Dedifferentiated amniotic fluid mesenchymal stem cell (primary cell): ENCODE results near the gene EHMT1.

Experiments
- DNase-seq: peaks from one replicate; pipeline ENCODE4 v3.0.0-alpha.2; 2016; ENCODE audit errors: extremely low spot score

EHMT1 gene

DNA sequence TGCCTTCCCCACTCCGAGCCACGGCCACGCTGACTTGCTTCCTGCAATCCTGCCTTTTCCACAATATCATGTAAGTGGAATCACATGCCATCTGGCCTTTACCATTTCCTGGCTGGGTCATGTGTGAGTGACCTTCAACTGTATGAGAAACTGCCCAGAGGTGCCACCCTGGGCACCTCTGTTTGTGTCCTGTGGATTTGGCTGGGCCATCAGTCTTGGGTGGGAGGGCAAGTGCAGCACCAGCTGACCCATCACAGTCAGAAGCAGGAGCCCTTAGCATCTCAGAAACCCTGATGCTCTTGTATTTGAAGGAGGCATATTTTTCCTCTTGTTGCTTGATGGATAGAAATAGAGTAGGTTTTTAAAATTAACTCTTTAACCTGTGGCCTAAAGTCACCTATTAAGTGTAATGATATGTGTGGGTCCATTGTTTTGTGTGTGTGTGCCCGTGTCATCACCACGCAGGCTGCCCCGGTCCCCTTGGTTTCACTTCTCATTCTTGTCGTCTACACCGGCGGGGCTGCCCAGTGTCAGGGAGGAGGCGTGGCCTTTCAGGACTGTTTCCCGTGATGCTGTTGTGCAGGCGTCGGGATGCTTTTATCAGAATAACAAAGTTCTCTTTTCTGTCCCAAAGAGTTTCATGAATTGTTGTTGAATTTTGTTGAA, 206.7 kb downstream of the EHMT1 start:
- no peak for DNase-seq

DNA sequence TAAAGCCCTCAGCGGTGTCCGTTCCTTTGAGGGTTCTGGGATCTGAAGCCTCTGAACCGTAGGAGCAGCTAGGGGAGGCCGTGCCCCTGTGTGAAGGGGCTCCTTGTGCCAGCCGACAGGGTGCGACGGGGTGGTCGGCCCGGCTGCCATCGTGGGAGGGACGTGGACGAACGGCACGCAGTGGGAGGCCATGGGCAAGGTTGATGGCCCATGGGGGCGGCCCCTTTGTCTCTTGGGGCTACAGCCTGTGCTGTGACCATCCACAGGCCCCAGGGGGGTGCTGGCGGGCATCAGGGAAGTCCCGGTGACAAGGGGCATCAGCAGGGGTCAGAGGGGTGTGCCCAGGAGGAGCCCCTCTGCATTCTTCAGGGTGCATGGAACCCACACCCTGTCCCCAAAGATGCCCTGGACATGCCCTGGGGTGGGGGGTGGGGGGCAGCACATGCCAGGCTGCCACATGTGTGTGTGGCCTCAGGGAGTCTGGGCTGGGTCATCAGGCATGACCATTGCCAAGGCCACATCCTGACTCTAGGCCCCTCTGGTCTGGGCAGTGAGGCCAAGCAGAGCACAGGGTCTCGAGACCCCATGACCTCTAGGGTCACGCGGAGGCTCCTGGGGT, 209.2 kb downstream of the EHMT1 start:
- no peak for DNase-seq

DNA sequence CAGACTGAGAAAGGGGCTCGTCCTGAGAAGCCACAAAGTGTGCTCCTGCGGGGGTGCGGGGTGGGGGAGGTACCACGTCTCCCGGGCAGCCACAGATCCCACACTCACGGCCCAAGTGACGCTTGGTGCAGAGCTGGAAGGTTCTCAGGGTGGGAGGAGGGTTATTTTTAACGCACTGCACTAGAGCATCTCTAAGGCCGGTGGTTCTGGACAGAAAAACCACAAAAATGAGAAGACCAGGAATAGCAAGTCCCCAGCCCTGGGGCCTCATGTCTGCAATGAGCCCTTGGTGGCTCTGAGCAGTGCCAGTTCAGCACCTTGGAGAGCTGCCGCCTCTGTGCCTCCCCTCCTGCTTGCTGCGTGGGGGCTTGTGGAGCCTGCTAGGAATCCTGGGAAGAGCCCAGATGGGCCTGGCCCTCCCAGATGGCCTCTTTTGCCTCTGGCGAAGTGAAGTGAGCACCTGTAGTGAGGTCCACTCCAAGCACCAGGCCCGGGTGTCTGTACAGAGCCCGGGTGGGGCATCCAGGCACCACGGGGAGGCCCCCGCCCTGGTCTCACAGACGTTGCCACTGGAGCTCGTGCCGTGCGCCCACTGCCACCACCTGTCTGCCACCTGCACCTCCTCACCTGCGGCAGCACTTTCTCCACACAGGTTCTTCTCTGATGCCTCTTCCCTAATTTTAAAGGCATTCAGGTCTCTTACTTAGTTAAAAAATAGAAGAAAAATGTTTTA, 209.9 kb downstream of the EHMT1 start:
- DNase-seq: no peak

DNA sequence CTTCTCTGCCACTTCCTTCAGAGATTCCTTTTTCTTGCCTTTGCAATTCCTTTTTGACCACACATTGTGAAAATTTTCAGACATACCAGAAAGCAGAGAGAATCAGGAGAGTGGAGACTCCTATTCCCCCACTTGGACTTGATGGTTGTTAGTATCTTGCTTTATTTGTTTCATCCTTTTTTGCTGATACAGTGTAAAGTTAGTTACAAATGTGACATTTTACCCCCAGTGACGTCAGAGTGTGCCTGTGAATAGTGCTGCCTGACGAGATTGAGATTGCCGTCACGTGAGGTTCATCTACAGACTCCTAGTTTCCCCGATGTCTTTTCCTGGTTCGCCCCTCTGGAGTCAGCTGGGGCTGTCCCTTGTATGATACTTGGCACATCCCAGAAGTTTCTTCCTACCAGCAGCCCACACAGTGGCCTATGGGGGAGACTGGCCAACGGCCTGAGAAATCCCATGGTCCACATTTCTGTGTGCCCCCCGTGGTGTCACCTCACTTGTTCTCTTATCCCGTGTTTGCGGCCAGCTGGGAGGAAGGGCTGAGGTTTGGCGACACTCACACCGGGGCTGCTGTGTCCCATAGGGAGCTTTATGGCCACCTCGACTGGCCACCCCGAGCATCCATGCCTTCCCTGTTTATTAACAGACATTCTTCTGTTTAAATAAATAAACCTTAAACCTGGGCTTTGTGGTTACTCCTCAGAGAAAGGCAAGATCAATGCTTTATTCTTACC, 210.6 kb downstream of the EHMT1 start:
- DNase-seq: no peak

DNA sequence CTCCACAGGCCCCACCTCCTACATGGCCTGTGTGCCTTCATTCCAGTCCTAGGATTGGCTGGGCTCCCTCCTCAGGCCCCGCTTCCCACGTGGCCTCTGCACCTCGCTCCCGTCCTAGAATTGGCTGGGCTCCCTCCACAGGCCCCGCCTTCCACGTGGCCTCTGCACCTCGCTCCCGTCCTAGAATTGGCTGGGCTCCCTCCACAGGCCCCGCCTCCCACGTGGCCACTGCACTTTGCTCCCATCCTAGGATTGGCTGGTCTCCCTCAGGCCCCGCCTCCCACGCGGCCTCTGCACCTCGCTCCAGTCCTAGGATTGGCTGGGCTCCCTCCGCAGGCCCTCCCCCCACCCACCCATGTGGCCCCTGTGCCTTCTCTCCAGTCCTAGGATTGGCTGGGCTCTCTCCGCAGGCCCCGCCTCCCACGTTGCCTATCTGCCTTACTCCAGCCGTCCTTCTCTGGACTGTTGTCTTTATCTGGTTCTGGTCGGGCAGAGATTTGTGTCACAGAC, 213.4 kb downstream of the EHMT1 start:
- no peak for DNase-seq

DNA sequence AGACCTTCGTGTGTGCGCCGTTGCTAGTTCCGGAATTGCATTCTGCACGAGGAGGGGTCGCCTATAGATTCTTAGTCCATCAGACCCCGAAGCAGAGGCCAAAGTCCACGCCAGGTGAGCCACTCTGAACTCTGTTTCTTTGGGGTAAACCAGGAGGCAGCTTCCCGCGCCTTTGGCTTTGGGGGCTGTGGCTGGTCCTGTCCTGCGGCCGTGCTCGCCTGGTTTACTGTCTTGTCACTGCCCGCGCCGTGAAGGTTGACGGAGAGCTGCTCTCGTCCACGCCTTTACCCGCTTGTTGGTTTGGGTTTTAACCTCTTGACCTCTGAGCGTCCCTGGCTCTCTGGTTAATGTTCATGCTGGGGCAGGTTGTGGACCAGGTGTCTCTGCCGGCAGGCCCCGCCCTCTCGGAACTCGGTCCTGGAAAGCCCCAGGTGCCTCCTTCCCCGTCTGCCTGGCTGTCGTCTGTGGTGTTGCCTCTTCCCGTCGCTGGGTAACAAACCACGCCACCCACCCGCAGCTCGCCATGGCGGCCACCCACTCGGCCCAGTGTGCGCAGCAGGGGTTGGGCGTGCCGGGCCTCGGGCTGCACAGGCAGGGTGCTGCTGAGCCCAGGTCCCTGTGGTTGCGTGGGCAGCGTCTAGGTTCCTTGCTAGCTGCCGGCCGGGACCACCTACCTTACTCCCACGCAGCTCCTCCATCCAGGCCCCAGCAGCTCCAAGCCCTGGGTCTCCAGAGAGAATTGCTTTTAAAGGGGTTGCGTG, 214.2 kb downstream of the EHMT1 start:
- no peak for DNase-seq

DNA sequence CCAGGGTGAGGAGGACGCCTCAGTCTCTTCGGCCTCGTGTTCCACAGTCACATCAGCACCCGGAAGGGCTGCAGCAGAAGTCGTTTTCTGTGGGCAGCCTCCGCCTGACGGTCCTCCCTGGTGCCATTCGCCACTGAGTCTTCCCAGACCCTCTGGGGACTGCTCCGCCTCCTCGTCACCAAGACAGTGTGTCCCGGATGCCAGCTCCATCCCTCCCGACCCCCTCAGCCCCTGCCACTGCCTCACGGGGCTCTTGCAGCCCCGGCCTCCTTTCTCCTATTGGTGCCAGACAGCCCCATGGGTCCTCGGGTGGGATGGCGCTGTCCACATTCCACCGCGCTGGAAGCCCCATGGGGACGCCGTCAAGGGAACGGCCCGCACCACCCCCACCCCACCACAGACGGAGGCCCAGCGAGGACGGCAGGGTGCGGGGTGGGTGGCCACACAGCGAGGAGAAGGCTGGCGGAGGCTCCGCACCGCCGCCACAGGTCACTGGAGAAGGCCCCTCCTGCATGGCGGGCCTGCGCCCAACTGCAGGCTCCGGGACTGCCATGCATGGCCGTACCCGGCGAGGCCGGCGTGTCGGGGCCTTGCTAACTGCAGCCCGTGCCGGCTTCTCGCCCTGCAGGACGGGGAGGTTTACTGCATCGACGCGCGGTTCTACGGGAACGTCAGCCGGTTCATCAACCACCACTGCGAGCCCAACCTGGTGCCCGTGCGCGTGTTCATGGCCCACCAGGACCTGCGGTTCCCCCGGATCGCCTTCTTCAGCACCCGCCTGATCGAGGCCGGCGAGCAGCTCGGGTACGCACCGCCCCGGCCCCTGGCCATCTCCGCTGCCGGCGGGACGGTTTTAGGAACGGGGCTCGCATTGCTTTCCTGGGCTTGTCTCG, 215.2 kb downstream of the EHMT1 start:
- no peak for DNase-seq

DNA sequence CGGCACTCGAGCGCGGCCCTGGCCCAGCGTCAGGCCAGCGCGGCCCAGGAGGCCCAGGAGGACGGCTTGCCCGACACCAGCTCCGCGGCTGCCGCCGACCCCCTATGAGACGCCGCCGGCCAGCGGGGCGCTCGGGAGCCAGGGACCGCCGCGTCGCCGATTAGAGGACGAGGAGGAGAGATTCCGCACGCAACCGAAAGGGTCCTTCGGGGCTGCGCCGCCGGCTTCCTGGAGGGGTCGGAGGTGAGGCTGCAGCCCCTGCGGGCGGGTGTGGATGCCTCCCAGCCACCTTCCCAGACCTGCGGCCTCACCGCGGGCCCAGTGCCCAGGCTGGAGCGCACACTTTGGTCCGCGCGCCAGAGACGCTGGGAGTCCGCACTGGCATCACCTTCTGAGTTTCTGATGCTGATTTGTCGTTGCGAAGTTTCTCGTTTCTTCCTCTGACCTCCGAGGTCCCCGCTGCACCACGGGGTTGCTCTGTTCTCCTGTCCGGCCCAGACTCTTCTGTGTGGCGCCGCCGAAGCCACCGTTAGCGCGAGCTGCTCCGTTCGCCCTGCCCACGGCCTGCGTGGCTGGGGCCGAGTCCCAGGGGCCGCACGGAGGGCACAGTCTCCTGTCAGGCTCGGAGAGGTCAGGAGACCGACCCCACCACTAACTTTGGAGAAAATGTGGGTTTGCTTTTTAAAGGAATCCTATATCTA, 216.2 kb downstream of the EHMT1 start:
- no peak for DNase-seq

DNA sequence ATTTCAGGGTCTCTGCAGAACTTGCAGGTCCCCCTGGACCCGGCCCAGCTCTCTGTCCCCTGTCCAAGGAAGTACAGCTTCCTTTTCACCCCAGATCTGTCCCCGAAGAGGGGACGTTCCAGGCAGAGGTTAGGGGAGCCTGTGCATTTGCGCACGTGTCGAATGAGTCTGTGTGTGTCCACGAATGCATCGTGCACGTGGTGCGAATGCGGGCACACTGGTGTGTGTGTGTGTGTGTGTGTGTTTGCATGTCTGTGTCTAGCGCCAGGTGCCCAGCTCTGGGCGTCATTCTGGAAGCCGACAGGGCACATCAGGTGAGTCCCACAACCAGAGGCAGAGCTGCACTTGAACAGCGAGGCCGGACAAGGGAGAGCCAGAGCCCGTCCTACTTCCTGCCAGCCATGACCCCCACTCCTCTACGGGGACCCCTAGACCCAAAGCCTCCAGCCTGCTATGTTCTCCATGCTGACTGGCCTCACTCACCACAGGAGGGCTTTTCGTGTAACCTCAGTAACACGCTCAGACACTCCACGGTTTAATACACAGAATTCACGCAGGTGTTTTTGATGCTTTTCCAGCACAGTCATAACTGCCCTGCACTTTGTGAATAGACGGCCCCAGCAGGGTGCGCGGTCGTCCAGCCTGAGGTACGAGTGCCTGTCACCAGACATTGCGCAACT, 217.5 kb downstream of the EHMT1 start:
- no peak for DNase-seq

DNA sequence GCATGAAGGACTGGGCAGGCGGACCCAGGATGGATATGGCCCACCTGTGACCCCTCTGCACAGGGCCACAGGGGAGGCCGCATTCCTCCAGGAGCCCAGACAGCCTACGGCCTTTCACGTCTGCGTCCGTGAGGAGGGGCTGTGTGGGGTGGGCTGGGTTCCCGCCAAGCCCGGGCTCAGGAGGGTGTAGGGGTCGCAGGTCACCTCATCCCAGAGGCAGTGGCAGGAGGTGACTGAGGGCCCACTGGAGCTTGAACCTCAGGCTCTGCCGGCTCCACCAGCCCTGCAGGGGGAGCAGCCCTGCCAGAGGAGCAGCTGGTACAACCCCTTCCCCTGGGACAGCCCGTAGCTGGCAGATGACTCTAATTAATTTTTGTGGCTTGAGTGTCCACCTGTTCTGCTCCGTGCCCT, 218.0 kb downstream of the EHMT1 start:
- no peak for DNase-seq

DNA sequence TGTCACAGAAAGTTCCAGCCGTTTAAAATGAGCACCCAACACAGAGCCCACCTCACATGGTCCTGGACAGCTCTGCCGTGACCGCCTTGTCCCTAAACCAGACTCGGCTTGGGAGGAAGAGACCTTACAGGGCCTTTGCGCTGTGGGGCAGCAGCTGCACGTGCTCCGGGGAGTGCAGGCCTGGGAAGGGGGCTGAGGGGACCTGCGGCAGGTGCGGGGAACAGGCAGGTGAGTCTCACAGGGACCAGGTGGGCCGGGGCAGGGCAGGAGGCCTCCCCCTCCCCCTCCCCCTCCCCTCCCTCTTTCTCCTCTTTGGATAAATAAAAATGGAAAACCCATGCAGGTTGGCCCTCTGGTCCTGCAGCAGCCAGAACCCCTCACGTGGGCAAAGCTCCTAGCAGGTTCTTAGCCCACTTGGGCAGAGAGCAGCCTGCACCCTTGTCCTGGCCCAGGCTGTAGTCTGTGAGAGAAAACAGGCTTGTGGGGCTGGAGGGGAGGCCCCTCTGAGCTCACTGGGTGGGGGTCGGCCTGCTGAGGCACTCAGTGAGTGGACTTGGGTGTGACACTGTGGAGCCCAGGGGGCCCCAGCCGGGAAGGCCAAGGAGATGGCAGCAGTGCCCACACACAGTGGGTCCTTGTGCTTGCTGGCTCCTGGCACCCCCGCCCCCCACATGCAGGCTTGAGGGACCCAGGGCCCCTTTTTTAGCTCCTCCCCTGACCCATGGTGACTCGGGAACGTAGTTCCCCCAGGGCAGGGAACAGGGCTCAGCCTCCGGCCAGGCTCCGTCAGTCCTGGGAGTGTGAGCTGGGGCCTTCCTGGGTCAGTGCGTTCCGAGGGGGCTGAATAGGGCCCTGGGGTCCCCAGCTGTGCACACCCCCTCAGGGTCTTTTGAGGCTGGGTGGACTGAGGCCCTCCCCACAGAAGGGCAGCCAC, 218.8 kb downstream of the EHMT1 start:
- no peak for DNase-seq

DNA sequence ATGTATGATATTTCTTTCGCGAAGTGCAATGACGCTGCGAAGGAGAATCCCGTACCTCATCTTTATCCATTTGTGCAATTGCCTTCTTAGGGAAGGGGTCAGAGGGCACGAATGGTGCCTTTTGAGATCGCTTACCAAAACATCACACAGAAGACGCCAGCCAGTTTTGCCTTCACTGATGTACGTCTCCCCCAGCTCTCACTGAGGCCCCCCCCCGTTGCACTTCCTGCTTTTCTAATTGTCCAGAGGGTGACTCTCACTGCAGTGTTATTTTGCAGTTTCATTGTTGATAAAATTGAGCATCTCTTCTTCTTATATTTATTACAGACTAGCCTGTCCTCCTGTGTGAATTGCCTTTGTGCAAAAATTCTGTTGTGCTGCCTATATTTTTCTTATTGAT, 219.8 kb downstream of the EHMT1 start:
- DNase-seq: no peak

DNA sequence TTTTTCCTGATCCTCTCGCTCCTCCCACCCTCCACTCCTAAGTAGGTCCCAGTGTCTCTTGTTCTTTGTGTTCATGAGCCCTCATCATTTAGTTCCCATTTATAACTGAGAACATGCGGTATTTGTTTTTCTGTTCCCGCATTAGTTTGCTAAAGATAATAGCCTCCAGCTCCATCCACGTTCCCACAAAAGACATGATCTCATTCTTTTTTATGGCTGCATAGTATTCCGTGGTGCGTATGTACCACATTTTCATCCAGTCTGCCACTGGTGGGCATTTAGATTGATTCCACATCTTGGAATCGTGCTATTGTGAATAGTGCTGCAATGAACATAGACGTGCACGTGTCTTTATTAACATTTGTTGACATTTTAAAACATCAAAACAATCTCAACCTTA, 224.6 kb downstream of the EHMT1 start:
- no peak for DNase-seq

DNA sequence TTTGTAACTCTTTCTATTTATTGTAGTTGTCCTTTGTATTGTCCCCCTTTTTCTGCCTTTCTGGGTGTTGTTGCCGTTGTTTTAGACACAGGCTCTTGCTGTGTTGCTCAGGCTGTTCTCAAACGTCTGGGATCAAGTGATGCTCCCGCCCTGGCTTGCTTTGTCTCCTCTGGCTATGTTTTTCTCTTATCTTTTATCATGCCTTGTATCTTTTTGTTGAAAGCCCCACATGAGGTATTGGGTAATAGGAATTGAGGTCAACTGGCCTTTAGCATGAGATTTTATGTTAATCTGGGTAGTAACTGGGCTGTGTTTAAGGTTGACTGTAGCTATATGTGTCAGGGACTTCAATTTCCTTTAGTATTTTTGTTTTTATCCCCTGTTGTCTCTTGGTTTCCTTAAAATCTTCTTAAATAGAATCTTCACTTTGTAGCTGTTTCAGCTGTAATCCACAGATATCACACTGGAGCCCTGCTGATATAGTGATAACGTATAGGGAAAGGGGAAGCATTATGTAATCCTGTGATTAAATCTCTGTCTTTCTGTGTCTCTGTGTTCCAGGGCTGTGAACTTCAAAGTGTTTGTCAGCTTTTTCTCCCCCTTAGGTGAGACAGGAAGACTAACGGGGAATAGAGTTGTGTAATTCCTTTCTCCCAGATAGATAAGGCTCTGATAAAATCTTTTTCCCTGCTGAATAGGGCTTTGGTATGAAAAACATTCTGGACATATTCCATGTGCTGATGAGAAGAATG, 232.9 kb downstream of the EHMT1 start:
- DNase-seq: no peak

DNA sequence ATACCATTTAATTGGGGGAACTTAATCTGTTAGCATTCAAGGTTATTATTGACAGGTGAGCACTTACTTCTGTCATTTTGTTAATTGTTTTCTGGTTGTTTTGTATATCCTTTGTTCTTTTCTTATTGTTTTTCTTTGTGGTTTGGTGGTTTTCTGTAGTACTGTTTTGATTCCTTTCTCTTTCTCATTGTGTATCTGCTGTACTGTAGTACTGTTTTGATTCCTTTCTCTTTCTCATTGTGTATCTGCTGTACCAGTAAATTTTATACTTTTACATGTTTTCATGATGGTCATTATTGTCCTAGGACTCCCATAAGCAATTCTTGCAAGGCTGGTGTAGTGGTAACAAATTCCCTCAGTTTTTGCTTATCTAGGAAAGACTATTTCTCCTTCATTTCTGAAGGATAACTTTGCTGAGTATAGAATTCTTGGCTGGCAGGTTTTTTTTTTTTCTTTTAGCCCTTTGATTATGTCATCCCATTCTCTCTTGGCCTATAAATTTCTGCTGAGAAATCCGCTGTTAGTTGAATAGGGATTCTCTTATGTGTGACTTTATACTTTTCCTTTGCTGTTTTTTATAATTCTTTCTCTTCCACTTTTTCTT, 234.7 kb downstream of the EHMT1 start:
- DNase-seq: no peak

DNA sequence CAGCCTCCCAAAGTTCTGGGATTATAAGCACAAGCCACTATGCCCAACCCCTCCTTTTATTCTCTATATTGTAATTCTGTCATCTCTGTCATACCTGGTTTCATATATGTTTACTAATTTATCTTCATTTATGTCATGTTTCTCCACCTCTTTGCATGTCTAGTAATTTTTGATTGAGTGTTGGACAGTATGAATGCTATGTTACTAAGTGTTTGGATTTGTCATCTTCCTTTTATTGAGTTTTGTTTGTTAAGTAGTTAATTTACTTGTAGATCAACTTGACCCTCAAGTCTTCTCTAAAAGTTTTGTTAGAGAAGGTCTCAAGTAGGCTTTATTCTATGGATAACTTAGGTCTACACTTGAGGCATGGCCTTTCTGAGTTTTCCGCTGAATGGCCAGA, 241.6 kb downstream of the EHMT1 start:
- DNase-seq: no peak

DNA sequence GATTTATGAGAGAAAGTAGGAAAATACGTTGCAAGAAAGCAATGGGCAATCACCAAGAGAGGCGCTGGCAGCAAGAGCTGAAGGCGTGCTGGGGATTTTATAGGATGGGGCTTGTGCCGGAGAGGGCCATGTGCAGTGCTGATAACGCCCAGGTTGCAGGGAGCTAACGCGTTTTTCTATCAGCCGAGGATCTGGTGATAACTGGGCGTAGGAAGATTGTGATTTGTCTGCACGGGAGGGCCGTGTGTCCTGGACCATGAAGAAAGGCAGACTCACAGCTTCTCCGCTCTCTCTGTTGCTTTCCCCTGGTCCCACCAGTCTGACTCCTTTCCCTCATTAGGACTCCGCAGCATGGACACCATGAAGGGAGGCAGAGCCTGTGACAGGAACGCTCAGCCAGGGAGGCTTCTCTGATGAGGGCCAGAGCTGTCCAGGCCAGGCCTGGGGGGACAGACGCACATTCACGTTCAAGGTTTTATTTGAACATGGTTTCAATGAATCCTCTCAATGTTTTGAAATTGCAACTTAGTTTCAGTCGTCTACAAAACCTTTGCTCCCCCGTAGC, 246.9 kb downstream of the EHMT1 start:
- DNase-seq: no peak
